Panc1 (cell line): ENCODE measurements around the gene C1RL. TPM values are rescaled to one million over a fixed set of nuclear protein-coding genes. Genes with fewer than 3 reads are reported as not detected.

Experiments used
- ATAC-seq: fragments of 200-7000 bp; cut with Tn5 transposase; 2 replicates; pipeline ENCODE4 v1.9.1; 2020; ENCODE audit warnings: mild to moderate bottlenecking, moderate library complexity
- BruUV-seq: library from RNA; stranded (reverse); fragments of 400-500 nt; replicated peaks from 2 replicates; lab custom pipeline; 2021; lab: Mats Ljungman, UMichigan
- CTCF ChIA-PET: fragments of 300-600 bp; sonication (Branson Sonifier 250); formaldehyde crosslinking; loops from one replicate; lab custom pipeline; 2022; ENCODE audit warnings: antibody characterized with exemption; lab: Charles Lee
- POLR2A ChIA-PET: fragments of 300-600 bp; sonication (Branson Sonifier 250); formaldehyde crosslinking; loops from one replicate; lab custom pipeline; 2022; ENCODE audit warnings: antibody characterized with exemption; lab: Charles Lee
- DNase-seq: peaks from one replicate; pipeline ENCODE4 v3.0.0-alpha.2; 2010; ENCODE audit warnings: low read depth, low spot score
- H3K27ac ChIP-seq: 2 replicates; pipeline ENCODE4 v1.5.1; 2011; ENCODE audit warnings: mild to moderate bottlenecking, low read length, inconsistent platforms
- H3K27me3 ChIP-seq: fragments of 200-500 bp; sonication (Bioruptor generic); 2 replicates; pipeline ENCODE4 v1.6.0; 2014; ENCODE audit warnings: low read length, inconsistent platforms; ENCODE audit not compliant: control insufficient read depth, insufficient read depth
- H3K36me3 ChIP-seq: fragments of 200-500 bp; sonication (Bioruptor generic); 2 replicates; pipeline ENCODE4 v1.5.1; 2014; ENCODE audit warnings: inconsistent platforms, mild to moderate bottlenecking, low read length, moderate library complexity; ENCODE audit not compliant: control insufficient read depth, insufficient read depth
- H3K4me1 ChIP-seq: 2 replicates; pipeline ENCODE4 v1.5.1; 2011; ENCODE audit warnings: inconsistent platforms, mild to moderate bottlenecking, low read length, moderate library complexity; ENCODE audit not compliant: control insufficient read depth, insufficient read depth
- H3K4me3 ChIP-seq, 2 experiments: 2 replicates each; pipeline ENCODE4 v1.5.1; 2011 to 2012; ENCODE audit warnings: low read depth in 2 of 2, low read length in 2 of 2, mild to moderate bottlenecking in 2 of 2, inconsistent platforms in 1 of 2, moderate library complexity in 1 of 2
- H3K9me3 ChIP-seq: fragments of 200-500 bp; sonication (Bioruptor generic); 2 replicates; pipeline ENCODE4 v1.5.1; 2014; ENCODE audit warnings: low read depth, mild to moderate bottlenecking, inconsistent platforms, low read length, moderate library complexity; ENCODE audit not compliant: control insufficient read depth, insufficient read depth
- POLR2AphosphoS5 ChIP-seq: IDR thresholded peaks from 2 replicates; pipeline ENCODE4 v1.6.1; 2012; ENCODE audit warnings: mild to moderate bottlenecking, low read depth, low read length, moderate library complexity
- SIN3A ChIP-seq: IDR thresholded peaks from 2 replicates; pipeline ENCODE4 v1.6.1; 2012; ENCODE audit warnings: low read depth, mild to moderate bottlenecking, low read length, moderate library complexity, borderline replicate concordance; ENCODE audit not compliant: insufficient read depth
- TCF7L2 ChIP-seq: IDR thresholded peaks from 2 replicates; pipeline ENCODE4 v1.6.1; 2011; ENCODE audit warnings: mild to moderate bottlenecking, low read depth, low read length, inconsistent platforms
- in situ Hi-C: cut with HindIII; loops from 2 replicates; pipeline ENCODE4 v1.10.0; 2016; ENCODE audit warnings: low sequenced_read_pairs, low pct_unique_long_range_greater_than_20kb
- intact Hi-C: fragments of 100-400 bp; cut with micrococcal nuclease; formaldehyde crosslinking; loops from one replicate; pipeline ENCODE4 v1.10.0; 2022; ENCODE audit not compliant: unreplicated experiment
- total RNA-seq: library from RNA; stranded (reverse); gene quantifications from one replicate; pipeline ENCODE4 v1.2.1, GENCODE V29; 2021; ENCODE audit not compliant: unreplicated experiment
- TF ChIP-seq, protein P1 (sequence below): fragments of 450-650 bp; IDR thresholded peaks from 2 replicates; pipeline ENCODE4 v1.5.1; 2017; ENCODE audit warnings: mild to moderate bottlenecking
- TF ChIP-seq, protein P2 (sequence below), 2 experiments: IDR thresholded peaks; 2 replicates each; pipeline ENCODE4 v1.6.1; 2011 to 2012; ENCODE audit warnings: low read depth in 2 of 2, control low read depth in 1 of 2, low read length in 1 of 2, mild to moderate bottlenecking in 1 of 2, moderate library complexity in 1 of 2; ENCODE audit not compliant: insufficient read depth in 1 of 2

The C1RL gene
- total RNA-seq, 1 experiment from 2014 or later: 10.7 TPM

DNA sequence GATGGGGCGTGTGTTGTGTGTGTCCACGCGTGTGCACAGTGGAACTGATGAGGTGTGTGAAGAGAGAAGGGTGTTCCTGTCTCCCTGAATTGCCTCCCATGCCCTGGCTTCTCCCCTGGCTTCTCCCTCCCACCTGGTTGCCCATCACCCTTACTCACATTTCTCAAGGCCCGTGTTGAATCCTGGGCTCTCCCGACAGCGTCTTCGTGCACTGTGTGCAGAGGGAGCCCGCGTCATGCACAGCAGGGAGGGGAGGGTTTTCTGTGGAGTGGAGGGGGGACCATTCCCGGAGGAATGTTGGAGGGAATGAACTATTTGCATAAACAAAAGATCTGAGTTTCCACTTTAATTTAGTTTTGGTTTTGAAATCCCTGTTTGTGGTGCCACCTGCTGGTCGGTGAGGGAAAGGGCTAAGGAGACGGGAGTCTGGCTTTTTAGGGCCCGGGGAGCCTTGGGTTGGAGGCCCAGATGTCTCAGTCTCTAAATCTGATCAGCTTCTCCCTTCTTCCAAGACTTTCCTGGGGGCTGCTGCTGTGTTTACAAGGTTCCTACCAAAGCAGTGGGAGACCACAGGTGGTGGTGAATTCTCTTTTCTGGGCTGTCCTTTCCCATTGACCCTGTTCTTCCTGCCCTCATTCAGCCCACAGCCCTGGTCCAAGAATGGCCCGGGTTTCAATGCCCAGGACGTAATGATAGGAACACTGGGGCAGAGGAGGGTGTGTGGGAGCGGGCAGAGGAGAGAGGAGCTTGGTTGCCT, 16.6 kb downstream of the C1RL start, which contains the start of gene C1R:
TSS of gene C1R (minus strand) at position 217 of the 757 bp plus-strand sequence. CDS start at position 160, 57 bp downstream.
- DNase-seq: peak; percentile 24
- in situ Hi-C loops: no loop called here
- TF ChIP-seq, protein P1, sequence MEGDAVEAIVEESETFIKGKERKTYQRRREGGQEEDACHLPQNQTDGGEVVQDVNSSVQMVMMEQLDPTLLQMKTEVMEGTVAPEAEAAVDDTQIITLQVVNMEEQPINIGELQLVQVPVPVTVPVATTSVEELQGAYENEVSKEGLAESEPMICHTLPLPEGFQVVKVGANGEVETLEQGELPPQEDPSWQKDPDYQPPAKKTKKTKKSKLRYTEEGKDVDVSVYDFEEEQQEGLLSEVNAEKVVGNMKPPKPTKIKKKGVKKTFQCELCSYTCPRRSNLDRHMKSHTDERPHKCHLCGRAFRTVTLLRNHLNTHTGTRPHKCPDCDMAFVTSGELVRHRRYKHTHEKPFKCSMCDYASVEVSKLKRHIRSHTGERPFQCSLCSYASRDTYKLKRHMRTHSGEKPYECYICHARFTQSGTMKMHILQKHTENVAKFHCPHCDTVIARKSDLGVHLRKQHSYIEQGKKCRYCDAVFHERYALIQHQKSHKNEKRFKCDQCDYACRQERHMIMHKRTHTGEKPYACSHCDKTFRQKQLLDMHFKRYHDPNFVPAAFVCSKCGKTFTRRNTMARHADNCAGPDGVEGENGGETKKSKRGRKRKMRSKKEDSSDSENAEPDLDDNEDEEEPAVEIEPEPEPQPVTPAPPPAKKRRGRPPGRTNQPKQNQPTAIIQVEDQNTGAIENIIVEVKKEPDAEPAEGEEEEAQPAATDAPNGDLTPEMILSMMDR: peak; percentile 88
- no peak for TF ChIP-seq SIN3A
- intact Hi-C loops: no loop called here
- BruUV-seq: no TSS peak
- no peaks in the 10 kb centered on the region for H3K4me1 ChIP-seq
- peak; percentile 74 for ATAC-seq
- peak within 1 kb of the TSS; percentile 26 to 48 for H3K4me3 ChIP-seq
- 0 out of 2 replicates have a peak within 1 kb of the TSS, but pooled peaks have one; percentile 34 for H3K27ac ChIP-seq
- H3K36me3 ChIP-seq: no peaks in the 10 kb centered on the region
- ChIA-PET POLR2A (no interaction called here), CTCF (interaction anchor here (0.8 kb wide), 1 partner anchor 17 kb away, joined by 3 read pairs; the partner anchor contains the start of gene C1RL)
- no peaks in the 10 kb centered on the region for H3K27me3 ChIP-seq
- no peaks in the 10 kb centered on the region for H3K9me3 ChIP-seq

DNA sequence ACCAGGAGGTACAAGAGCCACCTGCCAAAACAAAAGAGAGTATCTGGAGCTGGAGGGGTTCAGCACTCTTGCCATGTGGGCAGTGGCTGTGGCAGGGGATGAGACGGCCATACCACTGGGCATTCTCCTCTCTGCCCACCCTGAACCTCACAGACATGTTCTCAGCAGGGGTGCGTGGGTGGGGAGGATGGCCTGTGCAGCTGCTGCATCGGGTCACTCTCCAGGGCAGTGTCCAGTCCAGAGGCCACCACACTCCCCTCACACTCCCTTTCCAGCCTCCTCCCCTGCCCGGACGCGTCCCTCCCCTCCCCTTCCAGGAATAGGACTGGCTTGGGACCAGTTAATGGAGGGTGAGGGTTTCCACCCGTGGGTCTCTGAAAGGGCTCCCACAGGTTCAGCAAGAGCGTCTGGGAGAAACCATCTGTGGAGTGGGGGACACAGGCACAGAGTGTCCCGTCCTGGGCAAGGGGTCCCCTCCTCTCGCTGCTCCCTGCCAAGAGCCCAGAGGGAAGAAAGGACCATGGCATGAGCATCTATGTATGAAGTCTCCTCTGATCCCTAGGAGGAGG, 17.3 kb downstream of the C1RL start:
- intact Hi-C loops: no loop called here
- no peak for DNase-seq
- POLR2A ChIA-PET: no interaction called here
- in situ Hi-C loops: no loop called here
- CTCF ChIA-PET: no interaction called here
- Histone ChIP-seq H3K4me3 (peak overlapping the region in 1 of 2 experiments; percentile 48; a peak in 2 of 4 replicates), H3K27me3 (no peaks in the 10 kb centered on the region), H3K9me3 (no peaks in the 10 kb centered on the region), H3K36me3 (no peaks in the 10 kb centered on the region), H3K27ac (no peak overlapping the region), H3K4me1 (no peaks in the 10 kb centered on the region)
- BruUV-seq: no TSS peak
- peak; percentile 13; the same call in 1 of the 2 replicates for ATAC-seq
- no peak for TF ChIP-seq SIN3A

DNA sequence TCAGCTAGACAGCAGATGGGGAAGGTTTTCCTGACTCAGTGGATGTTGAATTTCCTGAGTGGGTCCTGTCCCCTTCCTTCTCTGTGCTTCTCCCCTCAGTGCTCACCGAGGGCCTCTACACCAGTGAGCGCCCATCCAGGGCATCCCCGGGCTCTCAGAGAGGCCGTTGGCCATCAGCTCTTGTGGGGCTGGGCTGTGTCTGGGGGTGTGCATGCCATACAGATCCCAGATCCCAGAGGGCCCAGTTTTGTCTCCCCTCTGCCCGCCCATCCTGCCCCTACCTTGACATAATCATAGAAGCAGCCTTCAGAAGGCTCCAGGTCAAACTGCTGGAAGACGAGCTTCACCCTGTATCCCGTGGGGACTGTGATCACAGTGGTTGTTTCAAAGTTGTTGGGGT, 17.8 kb downstream of the C1RL start:
- in situ Hi-C loops: no loop called here
- H3K27ac ChIP-seq: no peak overlapping the region
- intact Hi-C loops: no loop called here

More for the DNA sequence above, 17.8 kb downstream of the C1RL start:
- H3K27me3 ChIP-seq: no peaks in the 10 kb centered on the region
- CTCF ChIA-PET: no interaction called here
- H3K4me1 ChIP-seq: no peaks in the 10 kb centered on the region
- POLR2A ChIA-PET: no interaction called here
- TF ChIP-seq, protein P2, sequence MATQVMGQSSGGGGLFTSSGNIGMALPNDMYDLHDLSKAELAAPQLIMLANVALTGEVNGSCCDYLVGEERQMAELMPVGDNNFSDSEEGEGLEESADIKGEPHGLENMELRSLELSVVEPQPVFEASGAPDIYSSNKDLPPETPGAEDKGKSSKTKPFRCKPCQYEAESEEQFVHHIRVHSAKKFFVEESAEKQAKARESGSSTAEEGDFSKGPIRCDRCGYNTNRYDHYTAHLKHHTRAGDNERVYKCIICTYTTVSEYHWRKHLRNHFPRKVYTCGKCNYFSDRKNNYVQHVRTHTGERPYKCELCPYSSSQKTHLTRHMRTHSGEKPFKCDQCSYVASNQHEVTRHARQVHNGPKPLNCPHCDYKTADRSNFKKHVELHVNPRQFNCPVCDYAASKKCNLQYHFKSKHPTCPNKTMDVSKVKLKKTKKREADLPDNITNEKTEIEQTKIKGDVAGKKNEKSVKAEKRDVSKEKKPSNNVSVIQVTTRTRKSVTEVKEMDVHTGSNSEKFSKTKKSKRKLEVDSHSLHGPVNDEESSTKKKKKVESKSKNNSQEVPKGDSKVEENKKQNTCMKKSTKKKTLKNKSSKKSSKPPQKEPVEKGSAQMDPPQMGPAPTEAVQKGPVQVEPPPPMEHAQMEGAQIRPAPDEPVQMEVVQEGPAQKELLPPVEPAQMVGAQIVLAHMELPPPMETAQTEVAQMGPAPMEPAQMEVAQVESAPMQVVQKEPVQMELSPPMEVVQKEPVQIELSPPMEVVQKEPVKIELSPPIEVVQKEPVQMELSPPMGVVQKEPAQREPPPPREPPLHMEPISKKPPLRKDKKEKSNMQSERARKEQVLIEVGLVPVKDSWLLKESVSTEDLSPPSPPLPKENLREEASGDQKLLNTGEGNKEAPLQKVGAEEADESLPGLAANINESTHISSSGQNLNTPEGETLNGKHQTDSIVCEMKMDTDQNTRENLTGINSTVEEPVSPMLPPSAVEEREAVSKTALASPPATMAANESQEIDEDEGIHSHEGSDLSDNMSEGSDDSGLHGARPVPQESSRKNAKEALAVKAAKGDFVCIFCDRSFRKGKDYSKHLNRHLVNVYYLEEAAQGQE (IDR thresholded peaks at IDR 0.05; ENCODE audit: insufficient read depth in 1 of 2, low read depth in 2 of 2, low read length in 1 of 2): no peak
- TF ChIP-seq POLR2AphosphoS5 (no peak), TCF7L2 (no peak), SIN3A (no peak)
- TF ChIP-seq, protein P1: no peak
- no peak overlapping the region for H3K4me3 ChIP-seq
- H3K36me3 ChIP-seq: no peaks in the 10 kb centered on the region
- DNase-seq: no peak
- BruUV-seq: no TSS peak
- ATAC-seq: no peak
- H3K9me3 ChIP-seq: no peaks in the 10 kb centered on the region
